Measurements from ENCODE around the gene AQP2. TPM values are rescaled to one million over a fixed set of nuclear protein-coding genes. Genes with fewer than 3 reads are reported as not detected.

Gene AQP2
- total and polyA plus RNA-seq, 2 of the 13 experiments (the other 11 are each of a cell fraction or from before 2014, with no cell fraction given) = not detected

DNA sequence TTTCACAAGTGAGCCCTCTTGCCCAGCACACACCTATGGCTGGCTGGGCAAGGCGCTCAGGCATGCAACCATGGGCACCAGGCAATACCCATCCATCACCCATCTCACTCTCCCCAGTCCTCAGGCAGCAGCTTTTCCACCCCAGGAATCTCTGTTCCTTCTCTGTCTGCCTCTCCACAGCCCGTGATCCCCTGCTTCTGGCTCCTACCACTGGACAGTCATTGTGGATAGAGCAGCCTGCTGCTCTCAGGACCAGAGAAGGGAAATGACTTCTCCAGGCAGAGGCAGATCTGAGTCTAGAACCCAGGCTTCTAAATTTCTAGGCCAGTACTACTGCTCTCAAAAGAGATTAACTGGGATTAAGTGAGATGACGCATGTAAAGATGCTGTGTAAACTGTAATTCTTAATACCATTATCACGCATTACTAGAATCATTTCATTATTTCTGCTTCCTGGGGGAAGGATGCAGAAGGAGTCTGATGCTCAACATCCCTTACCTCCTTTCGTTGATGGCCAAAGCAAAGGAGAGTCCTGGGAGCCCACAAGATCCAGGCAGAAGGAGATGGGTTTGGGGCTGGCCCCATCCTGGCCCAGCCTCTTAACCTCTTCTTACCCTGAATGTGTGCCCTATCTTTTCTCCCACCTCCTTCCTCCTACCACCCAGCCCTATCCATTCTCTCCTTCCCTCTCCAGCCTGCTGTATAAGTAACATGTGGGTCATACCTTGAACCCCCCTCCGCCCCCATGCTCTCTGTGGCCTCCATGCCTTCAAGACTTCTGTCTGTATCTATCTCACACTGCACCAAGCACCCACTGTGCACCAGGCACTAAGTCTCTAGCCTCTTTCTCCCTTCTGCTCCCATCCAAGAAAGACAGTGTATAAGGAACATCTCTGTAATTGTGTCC is 6.4 kb downstream of the AQP2 start:
- POLR2A ChIA-PET = no interaction called here
- TF ChIP-seq ZNF605 (CRISPR knock-in tag; IDR thresholded peaks at IDR 0.05) (no peak), ARNT2 (CRISPR knock-in tag; IDR thresholded peaks at IDR 0.05; ENCODE audit: low read depth) (no peak), SMAD1 (CRISPR knock-in tag; IDR thresholded peaks at IDR 0.05; ENCODE audit: borderline replicate concordance, low read depth) (no peak), KDM4B (CRISPR knock-in tag; IDR thresholded peaks at IDR 0.05) (no peak), SRSF9 (IDR thresholded peaks at IDR 0.05; ENCODE audit: borderline replicate concordance, insufficient read depth, low read depth, low read length, poor library complexity, severe bottlenecking) (no peak), ZNF260 (CRISPR knock-in tag; IDR thresholded peaks at IDR 0.05; ENCODE audit: borderline replicate concordance, low read depth) (no peak), DR1 (CRISPR knock-in tag; IDR thresholded peaks at IDR 0.05) (no peak), ZNF264 (CRISPR knock-in tag; IDR thresholded peaks at IDR 0.05) (no peak), ZSCAN20 (CRISPR knock-in tag; IDR thresholded peaks at IDR 0.05; ENCODE audit: borderline replicate concordance) (no peak), SRSF1 (optimal IDR thresholded peaks at IDR 0.05; ENCODE audit: low read depth, low read length) (no peak), TCF12 (IDR thresholded peaks at IDR 0.05) (no peak), TCF12 (CRISPR knock-in tag; IDR thresholded peaks at IDR 0.05) (no peak), SYNCRIP (IDR thresholded peaks at IDR 0.05; ENCODE audit: insufficient read depth, low read depth, low read length) (no peak), ZBTB43 (CRISPR knock-in tag; conservative IDR thresholded peaks at IDR 0.05) (no peak)
- TF ChIP-seq, protein P1, sequence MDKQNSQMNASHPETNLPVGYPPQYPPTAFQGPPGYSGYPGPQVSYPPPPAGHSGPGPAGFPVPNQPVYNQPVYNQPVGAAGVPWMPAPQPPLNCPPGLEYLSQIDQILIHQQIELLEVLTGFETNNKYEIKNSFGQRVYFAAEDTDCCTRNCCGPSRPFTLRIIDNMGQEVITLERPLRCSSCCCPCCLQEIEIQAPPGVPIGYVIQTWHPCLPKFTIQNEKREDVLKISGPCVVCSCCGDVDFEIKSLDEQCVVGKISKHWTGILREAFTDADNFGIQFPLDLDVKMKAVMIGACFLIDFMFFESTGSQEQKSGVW (CRISPR knock-in tag; IDR thresholded peaks at IDR 0.05; ENCODE audit: borderline replicate concordance) = no peak
- TF ChIP-seq, protein P2, sequence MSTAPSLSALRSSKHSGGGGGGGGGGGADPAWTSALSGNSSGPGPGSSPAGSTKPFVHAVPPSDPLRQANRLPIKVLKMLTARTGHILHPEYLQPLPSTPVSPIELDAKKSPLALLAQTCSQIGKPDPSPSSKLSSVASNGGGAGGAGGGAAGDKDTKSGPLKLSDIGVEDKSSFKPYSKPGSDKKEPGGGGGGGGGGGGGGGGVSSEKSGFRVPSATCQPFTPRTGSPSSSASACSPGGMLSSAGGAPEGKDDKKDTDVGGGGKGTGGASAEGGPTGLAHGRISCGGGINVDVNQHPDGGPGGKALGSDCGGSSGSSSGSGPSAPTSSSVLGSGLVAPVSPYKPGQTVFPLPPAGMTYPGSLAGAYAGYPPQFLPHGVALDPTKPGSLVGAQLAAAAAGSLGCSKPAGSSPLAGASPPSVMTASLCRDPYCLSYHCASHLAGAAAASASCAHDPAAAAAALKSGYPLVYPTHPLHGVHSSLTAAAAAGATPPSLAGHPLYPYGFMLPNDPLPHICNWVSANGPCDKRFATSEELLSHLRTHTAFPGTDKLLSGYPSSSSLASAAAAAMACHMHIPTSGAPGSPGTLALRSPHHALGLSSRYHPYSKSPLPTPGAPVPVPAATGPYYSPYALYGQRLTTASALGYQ (CRISPR knock-in tag; IDR thresholded peaks at IDR 0.05) = no peak
- TF ChIP-seq, protein P3, sequence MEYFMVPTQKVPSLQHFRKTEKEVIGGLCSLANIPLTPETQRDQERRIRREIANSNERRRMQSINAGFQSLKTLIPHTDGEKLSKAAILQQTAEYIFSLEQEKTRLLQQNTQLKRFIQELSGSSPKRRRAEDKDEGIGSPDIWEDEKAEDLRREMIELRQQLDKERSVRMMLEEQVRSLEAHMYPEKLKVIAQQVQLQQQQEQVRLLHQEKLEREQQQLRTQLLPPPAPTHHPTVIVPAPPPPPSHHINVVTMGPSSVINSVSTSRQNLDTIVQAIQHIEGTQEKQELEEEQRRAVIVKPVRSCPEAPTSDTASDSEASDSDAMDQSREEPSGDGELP (IDR thresholded peaks at IDR 0.05; ENCODE audit: borderline replicate concordance, low read depth) = no peak

More for the DNA sequence above, 6.4 kb downstream of the AQP2 start:
- no TSS peak for BruUV-seq (replicated peaks)
- WGBS (ENCODE audit: low lambda C conversion rate) = 34% methylated on average over 6 of the region's 6 CpGs
- CTCF ChIA-PET (ENCODE audit: low intra/inter-chr PET ratio, low total read pairs) = no interaction called here
- Histone ChIP-seq H3K79me2 (ENCODE audit: insufficient read depth, low read length) (no peaks in the 10 kb centered on the region), H2AFZ (ENCODE audit: low read length) (no peak overlapping the region), H3K4me2 (ENCODE audit: low read depth, low read length) (no peak overlapping the region), H3K9me3 (ENCODE audit: low read length) (no peaks in the 10 kb centered on the region), H3K4me3 (replicated peaks in 1 of 3; ENCODE audit: insufficient read depth in 1 of 3, low read depth in 2 of 3, low read length in 3 of 3) (no peak overlapping the region), H3K36me3 (replicated peaks in 1 of 2; ENCODE audit: control insufficient read depth in 1 of 2, insufficient read depth in 2 of 2, low read length in 2 of 2) (no peaks in the 10 kb centered on the region), H3K9ac (ENCODE audit: insufficient read depth, low read depth, low read length) (no peak overlapping the region), H3K27me3 (ENCODE audit: control insufficient read depth in 1 of 2, insufficient read depth in 2 of 2, low read length in 2 of 2) (peaks cover 0 to 55% of the 10 kb centered on the region in 2 experiments; a peak in 3 of 5 replicates), H3K27ac (ENCODE audit: extremely low read length, insufficient read depth, low read length) (no peak overlapping the region), H4K20me1 (ENCODE audit: insufficient read depth, low read length) (no peaks in the 10 kb centered on the region), H3K4me1 (ENCODE audit: insufficient read depth, low read length) (peaks cover 15% of the 10 kb centered on the region)
- ATAC-seq (no peak), DNase-seq (ENCODE audit: low spot score) (no peak), FAIRE-seq (no peak)
- in situ Hi-C loops (cut with HindIII; ENCODE audit: extremely low pct_ligation_motif_present, low pct_unique_long_range_greater_than_20kb) (no loop called here), intact Hi-C loops (cut with micrococcal nuclease; ENCODE audit: unreplicated experiment) (no loop called here)

Measured in HepG2 (cell line).